Adrenal gland (tissue), 12 donors: ENCODE data around the gene PPM1A. TPM values are rescaled to one million over a fixed set of nuclear protein-coding genes. Genes with fewer than 3 reads are reported as not detected.

ENCODE experiments used
- DNase-seq, 7 donors: peaks; one replicate each; pipeline ENCODE4 v3.0.0-alpha.2; 2019 to 2020
- H3K27ac ChIP-seq, 5 donors: fragments of 200-600 bp; sonication (generic) in 4 of 5; 1 replicate in 3 of 5; 2 replicates in 2 of 5; pipeline versions ENCODE4 v1.5.1 to v1.8.0; 2016 to 2020; ENCODE audit warnings: mild to moderate bottlenecking in 1 of 5
- H3K27me3 ChIP-seq: fragments of 200-600 bp; 2 replicates; pipeline ENCODE4 v1.8.0; 2021
- H3K36me3 ChIP-seq, 2 donors: fragments of 200-600 bp; replicated peaks in 1 of 2; 1 replicate in 1 of 2; 2 replicates in 1 of 2; pipeline versions ENCODE4 v1.5.1 to v1.8.0; 2018 to 2022
- H3K4me1 ChIP-seq, 2 donors: fragments of 200-600 bp; replicated peaks in 1 of 2; 1 replicate in 1 of 2; 2 replicates in 1 of 2; pipeline versions ENCODE4 v1.5.1 to v1.8.0; 2018 to 2021
- H3K4me3 ChIP-seq, 4 donors: fragments of 200-600 bp; sonication (generic) in 3 of 4; one replicate each; pipeline ENCODE4 v1.5.1; 2016 to 2018
- H3K9me3 ChIP-seq, 3 donors: fragments of 200-600 bp; sonication (generic) in 1 of 3; replicated peaks in 1 of 3; 1 replicate in 2 of 3; 2 replicates in 1 of 3; pipeline versions ENCODE4 v1.5.1 to v1.8.0; 2016 to 2021
- CTCF ChIP-seq, 6 experiments: fragments of 450-650 bp in 4 of 6; fragments of 200-600 bp in 2 of 6; sonication (generic) in 1 of 6; IDR thresholded peaks; 1 replicate in 5 of 6; 2 replicates in 1 of 6; pipeline versions ENCODE4 v1.5.1 to v1.8.0; 2016 to 2021; ENCODE audit warnings: antibody characterized with exemption in 6 of 6, mild to moderate bottlenecking in 2 of 6, moderate library complexity in 1 of 6
- POLR2A ChIP-seq, 2 donors: fragments of 450-650 bp; IDR thresholded peaks; one replicate each; pipeline ENCODE4 v1.6.1; 2017; ENCODE audit warnings: antibody characterized with exemption in 2 of 2, mild to moderate bottlenecking in 2 of 2, moderate library complexity in 1 of 2
- WGBS, 4 donors: extraction: QIAGEN DNeasy Blood & Tissue Kit in 2 of 4; methylation state at CpG; one replicate each; pipeline versions ENCODE4 v1.1.5 to v1.1.7; 2013 to 2017; 5-methylcytosine and 5-hydroxymethylcytosine counted together
- intact Hi-C, 2 donors: fragments of 100-400 bp; cut with DNase I; formaldehyde crosslinking; loops; one replicate each; pipeline versions ENCODE4 v1.14.1 to v1.15.0; 2022 to 2023
- polyA plus RNA-seq, 3 donors: library from polyadenylated mRNA; stranded (reverse); fragments of 200-250 nt in 2 of 3; fragments of 350-450 nt in 1 of 3; fragmentation: Illumina TruSeq in 1 of 3; extraction: RNeasy Lipid Tissue Mini Kit (QIAGEN cat#74804) in 1 of 3; gene quantifications; one replicate each; pipeline ENCODE4 v1.2.3, GENCODE V29; 2013 to 2014
- total RNA-seq, 9 donors: library from RNA; depleted of rRNA in 4 of 9; stranded (reverse); fragments of >200 nt in 4 of 9; fragments of 120-200 nt in 1 of 9; fragmentation: NEBNext Ultra II Directional in 1 of 9; extraction: Animal tissue kit (Norgen Biotek cat#: 25700) in 1 of 9; gene quantifications; one replicate each; pipeline versions ENCODE4 v1.1.0 to v1.2.4, GENCODE V29; 2013 to 2023
- donor health status: healthy with polysubstance abuse.
- donor health status: Bipolar disorder and iron deficiency.
- donor health status: DM: yes; HTN: yes; CAD: no.
- donor health status: DM: no; HTN: no; CAD: no.
- donor health status: DM: no; HTN: no; CAD: no.
- donor health status: DM: yes; HTN: yes; CAD: no.

The PPM1A gene
- total and polyA plus RNA-seq, 12 donors = 19.1 to 56.5 (median 34.2) TPM

DNA sequence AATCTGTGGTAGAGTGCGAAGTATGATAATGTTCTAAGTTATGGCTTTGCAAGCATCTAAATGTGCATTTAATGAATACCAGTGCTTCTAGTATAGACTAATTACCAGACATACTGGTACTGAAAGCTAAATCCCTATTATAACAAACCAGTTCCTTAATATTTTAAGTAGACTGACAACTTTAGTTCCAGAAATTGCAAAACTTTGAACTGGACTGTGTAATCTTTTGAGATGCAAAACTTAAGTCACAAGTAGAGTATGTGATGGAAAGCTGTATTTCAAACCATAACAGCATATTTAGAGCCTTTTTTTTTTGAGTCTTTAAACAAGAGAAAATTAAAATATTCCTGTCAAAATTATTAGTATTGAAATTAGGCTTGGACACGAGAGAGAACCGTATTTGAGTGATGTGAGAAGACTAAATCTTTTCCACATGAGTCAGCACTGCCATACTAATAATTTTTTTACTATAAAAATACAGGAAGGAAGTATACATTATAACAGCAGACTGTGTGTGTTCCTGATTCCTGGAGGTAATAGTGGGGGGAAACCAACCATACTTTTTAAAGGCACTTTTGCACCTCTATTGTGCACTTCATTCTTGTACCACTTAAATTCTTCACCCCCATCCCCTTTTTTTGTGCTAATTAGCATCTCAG, 45.5 kb downstream of the PPM1A start:
- Histone ChIP-seq H3K4me1 (no peaks in the 10 kb centered on the region), H3K27ac (no peak overlapping the region), H3K27me3 (no peaks in the 10 kb centered on the region), H3K4me3 (no peak overlapping the region), H3K9me3 (no peaks in the 10 kb centered on the region), H3K36me3 (peaks cover 0 to 7% of the 10 kb centered on the region in 2 donors)
- intact Hi-C loops = no loop called here
- no peak for DNase-seq
- TF ChIP-seq POLR2A (IDR thresholded peaks at IDR 0.05) (no peak), CTCF (IDR thresholded peaks at IDR 0.05) (no peak)
- WGBS, 4 donors = 91 to 94% (median 92%) methylated on average over 3 of the region's 3 CpGs

- no peaks in the 10 kb centered on the region for H3K9me3 ChIP-seq
- H3K27ac ChIP-seq = no peak overlapping the region
- no peaks in the 10 kb centered on the region for H3K36me3 ChIP-seq
- H3K4me3 ChIP-seq = no peak overlapping the region
- H3K4me1 ChIP-seq = no peaks in the 10 kb centered on the region
- TF ChIP-seq CTCF (IDR thresholded peaks at IDR 0.05) = no peak
- no peak for TF ChIP-seq POLR2A (IDR thresholded peaks at IDR 0.05)
- no peak for DNase-seq
- intact Hi-C loops = no loop called here
- H3K27me3 ChIP-seq = no peaks in the 10 kb centered on the region
These were observed 51.0 kb downstream of the PPM1A start for GRCh38 chr14:60300019-60300418.

- intact Hi-C loops = no loop called here
- H3K9me3 ChIP-seq = no peaks in the 10 kb centered on the region
- no peaks in the 10 kb centered on the region for H3K4me1 ChIP-seq
- no peak overlapping the region for H3K4me3 ChIP-seq
- no peaks in the 10 kb centered on the region for H3K27me3 ChIP-seq
- no peak for DNase-seq
- H3K27ac ChIP-seq = no peak overlapping the region
- TF ChIP-seq CTCF (IDR thresholded peaks at IDR 0.05) (no peak), POLR2A (IDR thresholded peaks at IDR 0.05) (no peak)
- WGBS, 4 donors = 74 to 88% (median 78%) methylated on average over 5 of the region's 5 CpGs
- no peaks in the 10 kb centered on the region for H3K36me3 ChIP-seq
These were observed 52.7 kb downstream of the PPM1A start for GRCh38 chr14:60301685-60302084.

GRCh38 chr14:60302663-60303062, 53.6 kb downstream of the PPM1A start:
- Histone ChIP-seq H3K36me3 (no peaks in the 10 kb centered on the region), H3K27ac (no peak overlapping the region), H3K4me3 (no peak overlapping the region), H3K27me3 (no peaks in the 10 kb centered on the region), H3K9me3 (no peaks in the 10 kb centered on the region), H3K4me1 (no peaks in the 10 kb centered on the region)
- TF ChIP-seq POLR2A (IDR thresholded peaks at IDR 0.05) (no peak), CTCF (IDR thresholded peaks at IDR 0.05) (no peak)
- no peak for DNase-seq
- 73 to 100% (median 87%) methylated on average over 1 of the region's 1 CpG for WGBS, 4 donors
- intact Hi-C loops = no loop called here
